Memory B cell (primary cell): ENCODE data around the gene GNB5.
"Not testable (repeated sequence)": the region's sequence is repeated elsewhere in the genome, so short reads cannot be mapped to it uniquely, and the experiment has no call there.

Experiments used
- ATAC-seq: fragments of 150-1000 bp; cut with Tn5 transposase; 2 replicates; pipeline ENCODE4 v1.10.0; 2021; ENCODE audit warnings: low read depth, mild to moderate bottlenecking, moderate library complexity
- DNase-seq, 2 donors: peaks; one replicate each; pipeline ENCODE4 v3.0.0; 2022; ENCODE audit warnings: low spot score in 2 of 2
- H3K27ac Mint-ChIP-seq: one replicate; pipeline ENCODE4 v1.8.0; 2022; ENCODE audit warnings: mild to moderate bottlenecking, moderate library complexity, mixed read lengths
- H3K27me3 Mint-ChIP-seq: one replicate; pipeline ENCODE4 v1.8.0; 2022; ENCODE audit warnings: mixed read lengths
- H3K36me3 Mint-ChIP-seq: one replicate; pipeline ENCODE4 v1.8.0; 2022; ENCODE audit warnings: mild to moderate bottlenecking, mixed read lengths
- H3K4me1 Mint-ChIP-seq: one replicate; pipeline ENCODE4 v1.8.0; 2022; ENCODE audit warnings: mixed read lengths
- H3K4me3 Mint-ChIP-seq: one replicate; pipeline ENCODE4 v1.8.0; 2022; ENCODE audit warnings: mild to moderate bottlenecking, moderate library complexity, mixed read lengths
- H3K9me3 Mint-ChIP-seq: one replicate; pipeline ENCODE4 v1.8.0; 2022; ENCODE audit warnings: mixed read lengths

GNB5 gene

GRCh38 chr15:52191207-52191606 is at the start of gene GNB5:
Gene GNB5, minus strand, starts transcription at chr15:52191392. Its CDS starts 6,716 bp downstream, at chr15:52184676.
- Mint-ChIP-seq H3K36me3 (peaks cover 10% of the 10 kb centered on the region), H3K27ac (no peak within 1 kb of the TSS)
- no peak for DNase-seq

GRCh38 chr15:52240166-52240565 is 49.0 kb upstream of the GNB5 start:
- Mint-ChIP-seq H3K9me3 (no peaks in the 10 kb centered on the region), H3K27me3 (no peaks in the 10 kb centered on the region), H3K4me1 (peaks cover 32% of the 10 kb centered on the region), H3K27ac (no peak overlapping the region), H3K36me3 (peaks cover 1% of the 10 kb centered on the region), H3K4me3 (no peak overlapping the region)
- DNase-seq (no peak), ATAC-seq (no peak)

More at GRCh38 chr15:52191207-52191606, at the start of gene GNB5:
- Mint-ChIP-seq H3K27me3 (no peaks in the 10 kb centered on the region), H3K4me1 (no peaks in the 10 kb centered on the region), H3K4me3 (no peak within 1 kb of the TSS), H3K9me3 (no peaks in the 10 kb centered on the region)
- no peak for ATAC-seq

GRCh38 chr15:52238989-52239525 is 47.9 kb upstream of the GNB5 start:
- H3K4me3 Mint-ChIP-seq, ATAC-seq, H3K9me3 Mint-ChIP-seq, H3K36me3 Mint-ChIP-seq, H3K27ac Mint-ChIP-seq, H3K27me3 Mint-ChIP-seq, DNase-seq: not testable (repeated sequence)
- peaks cover 35% of the 10 kb centered on the region for H3K4me1 Mint-ChIP-seq

GRCh38 chr15:52238149-52238548 is 47.0 kb upstream of the GNB5 start:
- H3K4me1 Mint-ChIP-seq, result peaks cover 37% of the 10 kb centered on the region
- H3K27me3 Mint-ChIP-seq, result no peaks in the 10 kb centered on the region
- DNase-seq (no peak), ATAC-seq (no peak)
- peak overlapping the region; percentile 92 for H3K27ac Mint-ChIP-seq
- H3K4me3 Mint-ChIP-seq, result no peak overlapping the region
- H3K36me3 Mint-ChIP-seq, result peaks cover 1% of the 10 kb centered on the region
- H3K9me3 Mint-ChIP-seq, result no peaks in the 10 kb centered on the region

GRCh38 chr15:52236013-52236412 is 44.8 kb upstream of the GNB5 start:
- peak overlapping the region; percentile 46 for H3K4me3 Mint-ChIP-seq
- H3K27me3 Mint-ChIP-seq, result no peaks in the 10 kb centered on the region
- no peak for DNase-seq
- no peaks in the 10 kb centered on the region for H3K9me3 Mint-ChIP-seq
- peaks cover 40% of the 10 kb centered on the region for H3K4me1 Mint-ChIP-seq
- peak overlapping the region; percentile 92 for H3K27ac Mint-ChIP-seq
- ATAC-seq, result peak; percentile 6
- H3K36me3 Mint-ChIP-seq, result peaks cover 1% of the 10 kb centered on the region

- ATAC-seq, result peak; percentile 67
- peaks cover 1% of the 10 kb centered on the region for H3K36me3 Mint-ChIP-seq
- H3K27me3 Mint-ChIP-seq, result no peaks in the 10 kb centered on the region
- H3K4me3 Mint-ChIP-seq, result peak overlapping the region; percentile 78
- DNase-seq, result peak; percentile 44 to 46
- H3K9me3 Mint-ChIP-seq, result no peaks in the 10 kb centered on the region
- H3K27ac Mint-ChIP-seq, result peak overlapping the region; percentile 92
- H3K4me1 Mint-ChIP-seq, result peaks cover 40% of the 10 kb centered on the region
Observed at GRCh38 chr15:52234596-52235541, 43.7 kb upstream of the GNB5 start.

- peak overlapping the region; percentile 92 for H3K27ac Mint-ChIP-seq
- peaks cover 40% of the 10 kb centered on the region for H3K4me1 Mint-ChIP-seq
- H3K36me3 Mint-ChIP-seq, result peaks cover 1% of the 10 kb centered on the region
- H3K27me3 Mint-ChIP-seq, result no peaks in the 10 kb centered on the region
- ATAC-seq, result peak; percentile 51
- DNase-seq, result peak; percentile 51 to 53
- H3K9me3 Mint-ChIP-seq, result no peaks in the 10 kb centered on the region
- peak overlapping the region; percentile 87 for H3K4me3 Mint-ChIP-seq
Observed at GRCh38 chr15:52233405-52233804, 42.2 kb upstream of the GNB5 start.

- DNase-seq (peak in 1 of 2 donors; percentile 44), ATAC-seq (peak; percentile 41)
- Mint-ChIP-seq H3K36me3 (peaks cover under 1% of the 10 kb centered on the region), H3K27me3 (no peaks in the 10 kb centered on the region), H3K27ac (peak overlapping the region; percentile 97), H3K9me3 (no peaks in the 10 kb centered on the region), H3K4me1 (peaks cover 39% of the 10 kb centered on the region), H3K4me3 (peak overlapping the region; percentile 84)
Observed at GRCh38 chr15:52232327-52232726, 41.1 kb upstream of the GNB5 start.

GRCh38 chr15:52230073-52230472 is 38.9 kb upstream of the GNB5 start:
- Mint-ChIP-seq H3K36me3 (peaks cover 1% of the 10 kb centered on the region), H3K27ac (peak overlapping the region; percentile 97)

GRCh38 chr15:52228921-52229320 is 37.7 kb upstream of the GNB5 start:
- H3K27me3 Mint-ChIP-seq, result no peaks in the 10 kb centered on the region

More at GRCh38 chr15:52230073-52230472, 38.9 kb upstream of the GNB5 start:
- no peak for ATAC-seq
- DNase-seq, result no peak
- no peaks in the 10 kb centered on the region for H3K9me3 Mint-ChIP-seq
- no peak overlapping the region for H3K4me3 Mint-ChIP-seq
- peaks cover 35% of the 10 kb centered on the region for H3K4me1 Mint-ChIP-seq
- H3K27me3 Mint-ChIP-seq, result no peaks in the 10 kb centered on the region

GRCh38 chr15:52227456-52227855 is 36.3 kb upstream of the GNB5 start:
- Mint-ChIP-seq H3K27me3 (no peaks in the 10 kb centered on the region), H3K4me3 (peak overlapping the region; percentile 4), H3K36me3 (peaks cover 3% of the 10 kb centered on the region), H3K9me3 (no peaks in the 10 kb centered on the region), H3K27ac (peak overlapping the region; percentile 93), H3K4me1 (peaks cover 36% of the 10 kb centered on the region)
- ATAC-seq, result peak; percentile 57
- DNase-seq, result peak; percentile 59 to 74

More at GRCh38 chr15:52228921-52229320, 37.7 kb upstream of the GNB5 start:
- DNase-seq (peak; percentile 78 to 86), ATAC-seq (peak; percentile 76)
- Mint-ChIP-seq H3K36me3 (peaks cover 2% of the 10 kb centered on the region), H3K9me3 (no peaks in the 10 kb centered on the region), H3K4me1 (peaks cover 34% of the 10 kb centered on the region), H3K4me3 (no peak overlapping the region), H3K27ac (peak overlapping the region; percentile 94)

GRCh38 chr15:52225230-52225629 is 34.0 kb upstream of the GNB5 start:
- Mint-ChIP-seq H3K27ac (peak overlapping the region; percentile 96), H3K4me3 (peak overlapping the region; percentile 72), H3K4me1 (peaks cover 41% of the 10 kb centered on the region), H3K27me3 (no peaks in the 10 kb centered on the region), H3K36me3 (peaks cover 7% of the 10 kb centered on the region), H3K9me3 (no peaks in the 10 kb centered on the region)
- DNase-seq, result no peak
- ATAC-seq, result no peak

- no peak for ATAC-seq
Observed at GRCh38 chr15:52224211-52224610, 33.0 kb upstream of the GNB5 start.

GRCh38 chr15:52221730-52222129 is 30.5 kb upstream of the GNB5 start:
- H3K36me3 Mint-ChIP-seq, result peaks cover 7% of the 10 kb centered on the region
- ATAC-seq (peak; percentile 57), DNase-seq (no peak)
- no peaks in the 10 kb centered on the region for H3K27me3 Mint-ChIP-seq
- H3K9me3 Mint-ChIP-seq, result no peaks in the 10 kb centered on the region
- peak overlapping the region; percentile 88 for H3K4me3 Mint-ChIP-seq
- peaks cover 48% of the 10 kb centered on the region for H3K4me1 Mint-ChIP-seq
- peak overlapping the region; percentile 96 for H3K27ac Mint-ChIP-seq

More at GRCh38 chr15:52224211-52224610, 33.0 kb upstream of the GNB5 start:
- Mint-ChIP-seq H3K36me3 (peaks cover 7% of the 10 kb centered on the region), H3K27ac (peak overlapping the region; percentile 96), H3K27me3 (no peaks in the 10 kb centered on the region), H3K4me3 (peak overlapping the region; percentile 34), H3K9me3 (no peaks in the 10 kb centered on the region), H3K4me1 (peaks cover 41% of the 10 kb centered on the region)
- DNase-seq, result no peak
